Heart left ventricle (tissue), 16 donors: ENCODE measurements around the gene TCEANC2. TPM values are rescaled to one million over a fixed set of nuclear protein-coding genes. Genes with fewer than 3 reads are reported as not detected.

ENCODE experiments used
- ATAC-seq, 4 donors: fragments of 200-7000 bp; cut with Tn5 transposase; one replicate each; pipeline ENCODE4 v1.9.1; 2020 to 2022; ENCODE audit warnings: moderate library complexity in 4 of 4, mild to moderate bottlenecking in 3 of 4, moderate number of reproducible peaks in 1 of 4
- DNase-seq, 5 donors: peaks; one replicate each; pipeline ENCODE4 v3.0.0-alpha.2; 2020
- H3K27ac ChIP-seq, 12 donors: fragments of 200-600 bp; sonication (generic) in 4 of 12; one replicate each; pipeline versions ENCODE4 v1.5.0 to v1.8.0; 2016 to 2022; ENCODE audit warnings: mild to moderate bottlenecking in 2 of 12
- H3K27me3 ChIP-seq, 9 donors: fragments of 200-600 bp; sonication (generic) in 2 of 9; one replicate each; pipeline versions ENCODE4 v1.5.1 to v1.8.0; 2016 to 2022; ENCODE audit warnings: mild to moderate bottlenecking in 3 of 9
- H3K36me3 ChIP-seq, 9 donors: fragments of 200-600 bp; sonication (generic) in 2 of 9; one replicate each; pipeline versions ENCODE4 v1.5.0 to v1.8.0; 2018 to 2022; ENCODE audit warnings: mild to moderate bottlenecking in 2 of 9
- H3K4me1 ChIP-seq, 12 donors: fragments of 200-600 bp; sonication (generic) in 4 of 12; one replicate each; pipeline versions ENCODE4 v1.5.0 to v1.8.0; 2016 to 2022; ENCODE audit warnings: mild to moderate bottlenecking in 3 of 12
- H3K4me3 ChIP-seq, 12 donors: fragments of 200-600 bp; sonication (generic) in 4 of 12; one replicate each; pipeline versions ENCODE4 v1.5.0 to v1.8.0; 2017 to 2022; ENCODE audit warnings: mild to moderate bottlenecking in 9 of 12, moderate library complexity in 4 of 12
- H3K9me3 ChIP-seq, 12 donors: fragments of 200-600 bp; sonication (generic) in 4 of 12; one replicate each; pipeline versions ENCODE4 v1.5.0 to v1.8.0; 2016 to 2022; ENCODE audit warnings: mild to moderate bottlenecking in 1 of 12
- CTCF ChIP-seq, 12 donors: fragments of 200-600 bp; sonication (generic) in 4 of 12; IDR thresholded peaks; one replicate each; pipeline versions ENCODE4 v1.5.0 to v1.8.0; 2018 to 2022; ENCODE audit warnings: antibody characterized with exemption in 12 of 12, mild to moderate bottlenecking in 5 of 12
- POLR2A ChIP-seq, 2 donors: fragments of 450-650 bp; IDR thresholded peaks; one replicate each; pipeline ENCODE4 v1.6.1; 2017; ENCODE audit warnings: antibody characterized with exemption in 2 of 2, mild to moderate bottlenecking in 2 of 2, moderate library complexity in 2 of 2
- WGBS, 4 donors: extraction: QIAGEN DNeasy Blood & Tissue Kit in 2 of 4; methylation state at CpG; one replicate each; pipeline versions ENCODE4 v1.1.5 to v1.1.7; 2013 to 2018; 5-methylcytosine and 5-hydroxymethylcytosine counted together
- intact Hi-C, 10 donors: fragments of 100-400 bp; cut with DNase I; formaldehyde crosslinking; loops; one replicate each; pipeline versions ENCODE4 v1.11.1 to v1.14.2; 2022
- polyA plus RNA-seq, 2 donors: library from polyadenylated mRNA; stranded (reverse); fragments of 200-250 nt; gene quantifications; one replicate each; pipeline ENCODE4 v1.2.3, GENCODE V29; 2013
- total RNA-seq, 9 donors: library from RNA; depleted of rRNA in 2 of 9; stranded (reverse); fragments of >200 nt in 2 of 9; fragmentation: NEBNext Ultra II Directional in 3 of 9; extraction: Animal tissue kit (Norgen Biotek cat#: 25700) in 3 of 9; gene quantifications; one replicate each; pipeline versions ENCODE4 v1.1.0 to v1.2.4, GENCODE V29; 2016 to 2023
- donor health status: ischemic (EF 13 %, LVEDD 7.1; RV severe dilation, severe dysfunction).
- donor health status: healthy with polysubstance abuse.
- donor health status: DM: no; HTN: yes; CAD: no.
- donor health status: DM: no; HTN: no; CAD: no.
- donor health status: ischemic (EF 25% LVEDD 6.9; RV normal size, moderate dysfunction).
- donor health status: ischemic (EF 25% LVEDD 5.7; RV mildly dilated, moderate dysfunction).
- donor health status: healthy.
- donor health status: DM: yes; HTN: yes; CAD: no.
- donor health status: ischemic (EF 35%, LVEDD 5.7; RV mildly dilated, moderate dysfunction).
- donor health status: nonischemic (EF 11% LVEDD 7.7; RV severe dilation, severe dysfunction).
- donor health status: DM: yes; HTN: yes; CAD: no.
- donor health status: PGD.
- donor health status: ischemic (EF 29% LVEDD 5.4; RV normal size, mild dysfunction).
- donor health status: nonischemic (EF 23%, LVEDD 6.1; RV moderate dilation, normal function).

The TCEANC2 gene
- total and polyA plus RNA-seq, 11 donors = 2.4 to 6.6 (median 4.5) TPM

GRCh38 chr1:54112027-54112426 lies 58.6 kb downstream of the TCEANC2 start:
- H3K36me3 ChIP-seq = no peaks in the 10 kb centered on the region
- no peaks in the 10 kb centered on the region for H3K4me1 ChIP-seq
- no peak for ATAC-seq
- 92 to 98% (median 94%) methylated on average over 7 of the region's 7 CpGs for WGBS, 4 donors
- DNase-seq = no peak
- no peaks in the 10 kb centered on the region for H3K9me3 ChIP-seq
- no peaks in the 10 kb centered on the region for H3K27me3 ChIP-seq
- TF ChIP-seq CTCF (IDR thresholded peaks at IDR 0.05) = no peak
- no peak for TF ChIP-seq POLR2A (IDR thresholded peaks at IDR 0.05)
- no peak overlapping the region for H3K27ac ChIP-seq
- H3K4me3 ChIP-seq = no peak overlapping the region
- intact Hi-C loops = no loop called here

GRCh38 chr1:54112705-54113368 lies 59.4 kb downstream of the TCEANC2 start:
- Histone ChIP-seq H3K4me3 (no peak overlapping the region), H3K27me3 (no peaks in the 10 kb centered on the region), H3K27ac (no peak overlapping the region), H3K9me3 (no peaks in the 10 kb centered on the region), H3K36me3 (no peaks in the 10 kb centered on the region), H3K4me1 (no peaks in the 10 kb centered on the region)
- no peak for TF ChIP-seq POLR2A (IDR thresholded peaks at IDR 0.05)
- TF ChIP-seq CTCF (IDR thresholded peaks at IDR 0.05) = no peak
- intact Hi-C loops = no loop called here
- 52 to 69% (median 67%) methylated on average over 5 of the region's 5 CpGs for WGBS, 4 donors
- peak in 1 of 5 donors; percentile 10 for DNase-seq
- ATAC-seq = no peak

- Histone ChIP-seq H3K4me3 (no peak overlapping the region), H3K36me3 (no peaks in the 10 kb centered on the region), H3K27ac (no peak overlapping the region), H3K4me1 (no peaks in the 10 kb centered on the region), H3K9me3 (no peaks in the 10 kb centered on the region), H3K27me3 (no peaks in the 10 kb centered on the region)
- intact Hi-C loops = no loop called here
- no peak for ATAC-seq
- no peak for DNase-seq
- no peak for TF ChIP-seq CTCF (IDR thresholded peaks at IDR 0.05)
- no peak for TF ChIP-seq POLR2A (IDR thresholded peaks at IDR 0.05)
- WGBS, 4 donors = 68 to 92% (median 85%) methylated on average over 3 to 4 of the region's 4 CpGs
These were observed 60.6 kb downstream of the TCEANC2 start for GRCh38 chr1:54114001-54114400.

GRCh38 chr1:54114955-54115354 lies 61.5 kb downstream of the TCEANC2 start:
- DNase-seq = peak in 1 of 5 donors; percentile 9
- Histone ChIP-seq H3K4me3 (no peak overlapping the region), H3K27me3 (no peaks in the 10 kb centered on the region), H3K27ac (no peak overlapping the region), H3K4me1 (no peaks in the 10 kb centered on the region), H3K36me3 (no peaks in the 10 kb centered on the region), H3K9me3 (no peaks in the 10 kb centered on the region)
- TF ChIP-seq CTCF (IDR thresholded peaks at IDR 0.05) (no peak), POLR2A (IDR thresholded peaks at IDR 0.05) (no peak)
- ATAC-seq = no peak
- intact Hi-C loops = no loop called here
- 80 to 86% (median 83%) methylated on average over 6 of the region's 6 CpGs for WGBS, 4 donors
